Keratinocyte (primary cell): ENCODE results near the gene ATN1. TPM values are rescaled to one million over a fixed set of nuclear protein-coding genes. Genes with fewer than 3 reads are reported as not detected.
"Not testable (repeated sequence)": the region's sequence is repeated elsewhere in the genome, so short reads cannot be mapped to it uniquely, and the experiment has no call there.

Experiments used
- DNase-seq: peaks from one replicate; pipeline ENCODE4 v3.0.0-alpha.2; 2011; ENCODE audit warnings: low read depth, missing footprints, low spot score
- FAIRE-seq: peaks from 2 replicates; lab custom pipeline; 2011; peaks lifted over from hg19 to GRCh38; lab: Jason Lieb, UNC
- H2AFZ ChIP-seq: 2 replicates; pipeline ENCODE4 v1.6.0; 2012; ENCODE audit warnings: low read length, control low read depth, inconsistent platforms; ENCODE audit not compliant: control insufficient read depth
- H3K27ac ChIP-seq: 2 replicates; pipeline ENCODE4 v1.5.1; 2011; ENCODE audit warnings: low read length; ENCODE audit not compliant: control insufficient read depth, insufficient read depth
- H3K27me3 ChIP-seq: 3 replicates; pipeline ENCODE4 v1.6.0; 2011; ENCODE audit warnings: low read length; ENCODE audit not compliant: control insufficient read depth, insufficient read depth; ENCODE audit errors: extremely low read depth
- H3K36me3 ChIP-seq, 2 experiments: 2 replicates in 1 of 2; 3 replicates in 1 of 2; pipeline ENCODE4 v1.5.1; 2011; ENCODE audit warnings: low read length in 2 of 2, mild to moderate bottlenecking in 1 of 2; ENCODE audit not compliant: control insufficient read depth in 2 of 2, insufficient read depth in 2 of 2; ENCODE audit errors: extremely low read depth in 1 of 2
- H3K4me1 ChIP-seq: 3 replicates; pipeline ENCODE4 v1.5.1; 2011; ENCODE audit warnings: low read length; ENCODE audit not compliant: control insufficient read depth, insufficient read depth; ENCODE audit errors: extremely low read depth
- H3K4me2 ChIP-seq: 3 replicates; pipeline ENCODE4 v1.6.0; 2011; ENCODE audit warnings: low read depth, low read length; ENCODE audit not compliant: control insufficient read depth, insufficient read depth; ENCODE audit errors: extremely low read depth
- H3K4me3 ChIP-seq, 3 experiments: fragments of 200-600 bp in 1 of 3; sonication (generic) in 1 of 3; 2 replicates in 2 of 3; 3 replicates in 1 of 3; pipeline ENCODE4 v1.5.1; 2011 to 2016; ENCODE audit warnings: low read length in 3 of 3, mild to moderate bottlenecking in 3 of 3, control low read depth in 2 of 3, inconsistent platforms in 1 of 3, low read depth in 1 of 3, mixed read lengths in 1 of 3, mixed run types in 1 of 3, moderate library complexity in 1 of 3; ENCODE audit not compliant: control insufficient read depth in 2 of 3, insufficient read depth in 2 of 3; ENCODE audit errors: extremely low read depth in 1 of 3
- H3K79me2 ChIP-seq: 2 replicates; pipeline ENCODE4 v1.6.0; 2012; ENCODE audit warnings: low read length; ENCODE audit not compliant: control insufficient read depth, insufficient read depth
- H3K9ac ChIP-seq: 3 replicates; pipeline ENCODE4 v1.6.0; 2011; ENCODE audit warnings: low read length; ENCODE audit not compliant: control insufficient read depth, insufficient read depth; ENCODE audit errors: extremely low read depth
- H3K9me1 ChIP-seq: 3 replicates; pipeline ENCODE4 v1.6.0; 2011; ENCODE audit warnings: low read length; ENCODE audit not compliant: control insufficient read depth, insufficient read depth; ENCODE audit errors: extremely low read depth
- H3K9me3 ChIP-seq: 2 replicates; pipeline ENCODE4 v1.5.1; 2012; ENCODE audit warnings: low read depth, low read length; ENCODE audit not compliant: control insufficient read depth
- H4K20me1 ChIP-seq: 3 replicates; pipeline ENCODE4 v1.6.0; 2011; ENCODE audit warnings: low read length; ENCODE audit not compliant: control insufficient read depth, insufficient read depth; ENCODE audit errors: extremely low read depth
- EZH2 ChIP-seq: IDR thresholded peaks from one replicate; pipeline ENCODE4 v1.6.1; 2012; ENCODE audit warnings: inconsistent platforms, mild to moderate bottlenecking, low read length, moderate library complexity
- dilution Hi-C: fragments of 300-500 bp; cut with MboI; formaldehyde crosslinking; loops from one replicate; pipeline ENCODE4 v1.7.0; 2020; ENCODE audit warnings: low sequenced_read_pairs; ENCODE audit not compliant: extremely low pct_ligation_motif_present
- polyA plus RNA-seq, 5 experiments: library from polyadenylated mRNA; depleted of rRNA in 3 of 5; stranded (reverse) in 3 of 5; stranded (forward) in 1 of 5; unstranded in 1 of 5; fragments of >200 nt; gene quantifications; 1 replicate in 1 of 5; 2 replicates in 3 of 5; 3 replicates in 1 of 5; pipeline versions ENCODE4 v1.2.1 to v1.2.3, GENCODE V29; 2011 to 2012; ENCODE audit warnings: missing spikeins in 2 of 5, low read depth in 1 of 5, low replicate concordance in 1 of 5
- TF ChIP-seq, protein P1 (sequence below), 3 experiments: IDR thresholded peaks in 1 of 3; conservative IDR thresholded peaks in 1 of 3; optimal IDR thresholded peaks in 1 of 3; 2 replicates in 2 of 3; 3 replicates in 1 of 3; pipeline versions ENCODE3 to v1.5.1; 2011; ENCODE audit warnings: low read length in 3 of 3, mild to moderate bottlenecking in 3 of 3, moderate library complexity in 2 of 3, control low read depth in 1 of 3, inconsistent platforms in 1 of 3; ENCODE audit not compliant: insufficient read depth in 2 of 3; ENCODE audit errors: extremely low read depth in 1 of 3

The ATN1 gene
- polyA plus RNA-seq, 1 donor (not counting 4 experiments of a cell fraction or from before 2014, with no cell fraction given) = 6.2 TPM

DNA sequence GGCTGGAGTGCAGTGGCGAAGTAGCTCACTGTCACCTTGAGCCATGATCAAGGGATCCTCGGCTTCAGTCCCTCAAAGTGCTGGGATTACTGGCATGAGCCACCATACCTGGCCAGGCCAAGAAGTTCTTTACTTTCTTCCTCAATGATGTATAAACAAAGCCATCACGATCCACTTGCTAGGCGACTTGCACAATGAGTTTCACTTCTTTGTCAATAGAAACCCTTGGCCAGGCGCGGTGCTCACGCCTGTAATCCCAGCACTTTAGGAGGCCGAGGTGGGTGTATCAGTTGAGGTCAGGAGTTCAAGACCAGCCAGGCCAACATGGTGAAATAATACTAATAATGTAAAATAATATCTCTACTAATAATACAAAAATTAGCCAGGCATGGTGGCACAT, 40.3 kb upstream of the ATN1 start:
- DNase-seq (no peak), FAIRE-seq (no peak)
- H3K27me3 ChIP-seq = no peaks in the 10 kb centered on the region
- no peak overlapping the region for H3K9ac ChIP-seq
- no peak overlapping the region for H3K4me2 ChIP-seq
- no peak overlapping the region for H2AFZ ChIP-seq
- dilution Hi-C loops = no loop called here
- no peaks in the 10 kb centered on the region for H3K36me3 ChIP-seq
- no peak overlapping the region for H3K4me3 ChIP-seq
- H4K20me1 ChIP-seq = no peaks in the 10 kb centered on the region
- TF ChIP-seq EZH2 = no peak
- TF ChIP-seq, protein P1, sequence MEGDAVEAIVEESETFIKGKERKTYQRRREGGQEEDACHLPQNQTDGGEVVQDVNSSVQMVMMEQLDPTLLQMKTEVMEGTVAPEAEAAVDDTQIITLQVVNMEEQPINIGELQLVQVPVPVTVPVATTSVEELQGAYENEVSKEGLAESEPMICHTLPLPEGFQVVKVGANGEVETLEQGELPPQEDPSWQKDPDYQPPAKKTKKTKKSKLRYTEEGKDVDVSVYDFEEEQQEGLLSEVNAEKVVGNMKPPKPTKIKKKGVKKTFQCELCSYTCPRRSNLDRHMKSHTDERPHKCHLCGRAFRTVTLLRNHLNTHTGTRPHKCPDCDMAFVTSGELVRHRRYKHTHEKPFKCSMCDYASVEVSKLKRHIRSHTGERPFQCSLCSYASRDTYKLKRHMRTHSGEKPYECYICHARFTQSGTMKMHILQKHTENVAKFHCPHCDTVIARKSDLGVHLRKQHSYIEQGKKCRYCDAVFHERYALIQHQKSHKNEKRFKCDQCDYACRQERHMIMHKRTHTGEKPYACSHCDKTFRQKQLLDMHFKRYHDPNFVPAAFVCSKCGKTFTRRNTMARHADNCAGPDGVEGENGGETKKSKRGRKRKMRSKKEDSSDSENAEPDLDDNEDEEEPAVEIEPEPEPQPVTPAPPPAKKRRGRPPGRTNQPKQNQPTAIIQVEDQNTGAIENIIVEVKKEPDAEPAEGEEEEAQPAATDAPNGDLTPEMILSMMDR (optimal IDR thresholded peaks at IDR 0.05 in 1 of 3, IDR thresholded peaks at IDR 0.05 in 1 of 3, conservative IDR thresholded peaks at IDR 0.05 in 1 of 3; ENCODE audit: extremely low read depth in 1 of 3, insufficient read depth in 2 of 3, low read length in 3 of 3) = no peak
- H3K9me3 ChIP-seq = no peaks in the 10 kb centered on the region
- H3K9me1 ChIP-seq = no peaks in the 10 kb centered on the region
- H3K79me2 ChIP-seq = no peaks in the 10 kb centered on the region
- no peak overlapping the region for H3K27ac ChIP-seq
- peaks cover 10% of the 10 kb centered on the region for H3K4me1 ChIP-seq

DNA sequence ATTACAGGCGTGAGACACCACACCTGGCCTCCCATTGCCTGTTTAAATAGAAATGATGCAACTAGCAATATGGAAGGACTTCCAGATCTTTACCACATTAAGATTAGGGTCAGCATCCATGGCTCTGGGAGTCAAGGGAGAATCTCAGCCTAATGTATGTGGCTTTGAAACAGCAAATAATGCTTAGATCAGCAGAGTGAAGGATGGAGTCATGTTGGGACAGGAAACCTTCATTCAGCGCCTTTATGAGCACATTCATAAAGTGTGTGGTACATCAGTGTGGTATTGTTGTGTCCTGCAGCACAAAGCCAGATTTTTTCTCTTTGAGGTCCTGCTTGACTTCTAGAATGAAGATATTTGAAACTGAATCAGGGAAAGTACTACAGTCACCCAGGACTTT, 39.4 kb upstream of the ATN1 start:
- DNase-seq = no peak
- Histone ChIP-seq H3K4me2 (no peak overlapping the region), H3K9me1 (no peaks in the 10 kb centered on the region), H3K27ac (no peak overlapping the region), H3K79me2 (no peaks in the 10 kb centered on the region), H4K20me1 (no peaks in the 10 kb centered on the region), H3K9ac (no peak overlapping the region), H3K36me3 (no peaks in the 10 kb centered on the region), H3K4me1 (peaks cover 10% of the 10 kb centered on the region), H3K9me3 (no peaks in the 10 kb centered on the region), H3K4me3 (no peak overlapping the region), H3K27me3 (no peaks in the 10 kb centered on the region), H2AFZ (no peak overlapping the region)
- TF ChIP-seq EZH2 = no peak
- TF ChIP-seq, protein P1 (optimal IDR thresholded peaks at IDR 0.05 in 1 of 3, IDR thresholded peaks at IDR 0.05 in 1 of 3, conservative IDR thresholded peaks at IDR 0.05 in 1 of 3; ENCODE audit: extremely low read depth in 1 of 3, insufficient read depth in 2 of 3, low read length in 3 of 3) = no peak
- dilution Hi-C loops = no loop called here
- FAIRE-seq = no peak

DNA sequence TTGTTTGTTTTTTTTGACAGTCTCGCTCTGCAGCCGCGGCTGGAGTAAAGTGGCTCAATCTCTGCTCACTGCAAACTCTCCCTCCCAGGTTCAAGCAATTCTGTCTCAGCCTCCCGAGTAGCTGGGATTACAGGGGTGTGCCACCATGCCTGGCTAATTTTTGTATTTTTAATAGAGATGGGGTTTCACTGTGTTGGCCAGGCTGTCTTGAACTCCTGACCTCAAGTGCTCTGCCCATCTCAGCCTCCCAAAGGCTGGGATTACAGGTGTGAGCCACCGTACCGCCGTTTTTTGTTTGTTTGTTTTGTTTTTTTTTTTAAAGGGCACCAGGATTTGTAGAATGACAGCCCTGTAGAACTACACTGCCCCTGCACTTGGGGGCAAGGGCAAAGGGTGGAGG, 39.0 kb upstream of the ATN1 start:
- DNase-seq, dilution Hi-C loops, H3K27ac ChIP-seq, H3K9ac ChIP-seq, H2AFZ ChIP-seq, H3K27me3 ChIP-seq, H3K4me3 ChIP-seq, H3K4me2 ChIP-seq, H3K9me3 ChIP-seq, H4K20me1 ChIP-seq, H3K9me1 ChIP-seq, H3K36me3 ChIP-seq, FAIRE-seq, H3K79me2 ChIP-seq: not testable (repeated sequence)
- H3K4me1 ChIP-seq = peaks cover 10% of the 10 kb centered on the region

DNA sequence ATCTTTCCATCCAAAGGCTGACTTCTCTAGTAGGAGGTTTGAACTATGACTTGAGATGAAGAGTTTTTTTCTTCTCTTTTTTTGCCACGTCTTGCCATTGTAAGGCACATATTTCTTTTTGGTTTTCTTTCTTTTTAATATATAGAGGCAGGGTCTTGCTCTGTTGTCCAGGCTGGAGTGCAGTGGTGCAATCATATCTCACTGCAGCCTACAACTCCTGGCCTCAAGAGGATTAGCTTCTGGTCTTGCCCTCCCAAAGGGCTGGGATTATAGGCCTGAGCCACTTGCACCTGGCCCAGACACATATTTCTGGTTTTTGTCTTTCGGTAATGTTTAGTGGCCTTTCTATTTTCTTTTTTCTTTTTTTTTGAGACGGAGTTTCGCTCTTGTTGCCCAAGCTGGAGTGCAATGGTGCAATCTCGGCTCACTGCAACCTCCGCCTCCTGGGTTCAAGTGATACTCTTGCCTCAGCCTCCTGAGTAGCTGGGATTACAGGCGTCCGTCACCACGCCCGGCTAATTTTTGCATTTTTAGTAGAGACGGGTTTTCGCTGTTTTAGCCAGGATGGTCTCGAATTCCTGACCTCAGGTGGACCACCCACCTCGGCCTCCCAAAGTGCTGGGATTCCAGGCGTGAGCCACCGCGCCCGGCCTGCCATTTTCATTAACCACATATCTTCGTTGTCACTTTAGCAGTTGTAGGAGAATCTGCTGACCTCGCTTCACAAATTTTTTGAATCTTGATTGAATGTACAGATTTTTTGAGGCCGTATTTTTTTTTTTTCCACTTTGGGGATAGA, 37.8 kb upstream of the ATN1 start:
- dilution Hi-C loops, H4K20me1 ChIP-seq, H3K36me3 ChIP-seq, H2AFZ ChIP-seq, H3K27me3 ChIP-seq, H3K9me1 ChIP-seq, H3K9me3 ChIP-seq, DNase-seq, FAIRE-seq, H3K4me2 ChIP-seq, H3K79me2 ChIP-seq, H3K4me3 ChIP-seq, H3K9ac ChIP-seq: not testable (repeated sequence)
- peaks cover 10% of the 10 kb centered on the region for H3K4me1 ChIP-seq
- peak overlapping the region; percentile 42 for H3K27ac ChIP-seq
